Muscle layer of colon (tissue), 2 donors: ENCODE data around the gene SC5D.

Source experiments
- H3K27ac ChIP-seq: one replicate; pipeline ENCODE4 v1.7.0; 2013; ENCODE audit warnings: low read depth, mild to moderate bottlenecking, low read length, moderate library complexity
- H3K27me3 ChIP-seq, 2 donors: one replicate each; pipeline ENCODE4 v1.7.0; 2013; ENCODE audit warnings: low read length in 2 of 2, mild to moderate bottlenecking in 2 of 2; ENCODE audit not compliant: insufficient read depth in 2 of 2, control insufficient read depth in 1 of 2
- H3K36me3 ChIP-seq: one replicate; pipeline ENCODE4 v1.7.0; 2013; ENCODE audit warnings: mild to moderate bottlenecking, low read length; ENCODE audit not compliant: insufficient read depth
- H3K4me1 ChIP-seq: one replicate; pipeline ENCODE4 v1.7.0; 2013; ENCODE audit warnings: mild to moderate bottlenecking, low read length; ENCODE audit not compliant: insufficient read depth
- H3K4me3 ChIP-seq, 2 donors: one replicate each; pipeline ENCODE4 v1.7.0; 2013; ENCODE audit warnings: low read length in 2 of 2, low read depth in 1 of 2, mild to moderate bottlenecking in 1 of 2, moderate library complexity in 1 of 2
- H3K9ac ChIP-seq: one replicate; pipeline ENCODE4 v1.7.0; 2013; ENCODE audit warnings: low read length
- H3K9me3 ChIP-seq: one replicate; pipeline ENCODE4 v1.7.0; 2013; ENCODE audit warnings: mild to moderate bottlenecking, low read length
- donor health status: abdominal sarcoma.
- donor health status: Adenocarcinoma of cecum.

Gene SC5D

DNA sequence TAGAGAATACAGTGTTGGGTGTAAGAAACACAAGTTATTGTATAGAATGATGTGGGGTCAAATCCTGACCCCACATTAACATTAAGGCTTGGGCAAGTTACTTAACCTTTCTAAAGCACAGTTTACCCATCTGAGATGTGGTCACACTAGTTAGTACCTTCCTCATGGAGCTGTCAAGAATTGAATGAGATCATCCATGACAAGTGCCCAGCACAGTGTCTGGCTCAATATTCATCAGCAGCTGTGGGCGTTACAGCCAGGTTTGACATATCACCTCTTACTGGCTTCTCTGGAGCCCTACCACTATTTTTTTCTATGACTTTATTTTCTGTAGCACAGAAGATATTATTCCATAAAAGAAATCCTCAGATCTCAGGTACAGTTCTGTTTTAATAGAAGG, 57.2 kb downstream of the SC5D start:
- H3K9me3 ChIP-seq = no peaks in the 10 kb centered on the region
- no peaks in the 10 kb centered on the region for H3K36me3 ChIP-seq

DNA sequence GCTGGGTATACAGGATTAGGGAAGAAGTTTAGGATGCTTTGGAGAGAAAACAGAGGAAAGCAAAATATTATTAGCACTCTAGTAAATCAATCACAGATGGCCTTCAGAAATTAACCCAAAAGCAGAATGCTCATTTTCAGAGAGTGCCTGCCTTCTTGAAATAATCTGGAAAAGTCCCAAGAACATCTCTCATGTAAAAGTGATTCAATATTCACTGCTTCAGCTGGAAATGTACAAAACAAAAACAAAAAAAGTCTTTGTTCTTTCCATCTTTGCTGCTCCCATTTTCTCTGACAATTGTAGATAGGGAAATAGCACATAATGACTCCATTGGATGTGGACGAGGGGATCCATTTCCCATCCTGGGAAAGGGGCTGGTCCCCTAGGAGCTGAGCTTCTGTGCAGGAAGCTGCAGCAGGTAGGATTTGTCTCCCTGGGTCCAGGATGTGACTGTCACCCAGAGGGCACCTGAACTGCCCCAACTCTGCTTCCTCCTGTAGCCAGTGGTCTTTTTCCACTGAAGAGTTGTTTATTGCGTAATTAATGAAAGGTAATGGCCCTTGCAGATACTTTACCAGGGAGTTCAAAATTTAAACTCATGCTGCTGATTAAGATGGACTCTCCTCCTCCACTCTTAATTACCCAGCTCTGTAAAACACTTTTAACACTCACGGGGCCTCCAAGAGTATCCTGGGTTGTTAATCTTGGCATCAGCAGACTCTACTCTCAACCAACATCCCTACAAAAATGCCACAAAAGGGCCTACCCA, 57.9 kb downstream of the SC5D start:
- Histone ChIP-seq H3K9me3 (no peaks in the 10 kb centered on the region), H3K4me1 (peaks cover 25% of the 10 kb centered on the region), H3K27me3 (no peaks in the 10 kb centered on the region), H3K4me3 (no peak overlapping the region), H3K36me3 (no peaks in the 10 kb centered on the region), H3K9ac (no peak overlapping the region), H3K27ac (no peak overlapping the region)

More for the DNA sequence above, 57.2 kb downstream of the SC5D start:
- Histone ChIP-seq H3K9ac (no peak overlapping the region), H3K27me3 (no peaks in the 10 kb centered on the region), H3K4me1 (peaks cover 25% of the 10 kb centered on the region), H3K27ac (no peak overlapping the region), H3K4me3 (no peak overlapping the region)

DNA sequence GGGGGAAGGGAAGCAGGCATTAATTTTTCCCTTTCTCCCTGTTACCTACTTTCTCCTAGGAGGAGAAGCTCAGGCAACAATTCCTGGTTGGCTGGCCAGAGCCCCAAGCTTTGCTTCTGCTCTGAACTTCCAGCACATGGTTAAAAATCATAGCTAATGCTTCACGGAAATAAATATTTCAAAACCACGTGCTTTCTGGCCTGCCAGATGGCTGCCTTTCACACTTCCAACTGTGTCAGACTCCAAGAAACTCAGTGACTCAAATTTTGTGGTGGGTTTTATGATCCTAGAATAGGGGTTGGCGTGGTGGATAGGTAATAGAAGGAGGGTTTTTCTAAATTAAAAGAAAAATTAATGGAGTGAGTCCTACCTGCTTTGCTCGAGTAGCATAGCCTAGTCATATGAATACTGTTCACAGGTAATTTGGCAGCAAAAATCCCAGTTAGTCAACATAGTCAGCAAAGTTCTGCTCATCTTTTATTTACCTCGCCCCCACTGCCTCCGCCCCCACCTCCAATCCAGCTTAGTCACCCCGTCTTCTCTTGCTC, 58.6 kb downstream of the SC5D start:
- no peak overlapping the region for H3K9ac ChIP-seq
- no peaks in the 10 kb centered on the region for H3K36me3 ChIP-seq
- peaks cover 25% of the 10 kb centered on the region for H3K4me1 ChIP-seq
- no peak overlapping the region for H3K4me3 ChIP-seq
- H3K9me3 ChIP-seq = no peaks in the 10 kb centered on the region
- H3K27me3 ChIP-seq = no peaks in the 10 kb centered on the region
- H3K27ac ChIP-seq = no peak overlapping the region

DNA sequence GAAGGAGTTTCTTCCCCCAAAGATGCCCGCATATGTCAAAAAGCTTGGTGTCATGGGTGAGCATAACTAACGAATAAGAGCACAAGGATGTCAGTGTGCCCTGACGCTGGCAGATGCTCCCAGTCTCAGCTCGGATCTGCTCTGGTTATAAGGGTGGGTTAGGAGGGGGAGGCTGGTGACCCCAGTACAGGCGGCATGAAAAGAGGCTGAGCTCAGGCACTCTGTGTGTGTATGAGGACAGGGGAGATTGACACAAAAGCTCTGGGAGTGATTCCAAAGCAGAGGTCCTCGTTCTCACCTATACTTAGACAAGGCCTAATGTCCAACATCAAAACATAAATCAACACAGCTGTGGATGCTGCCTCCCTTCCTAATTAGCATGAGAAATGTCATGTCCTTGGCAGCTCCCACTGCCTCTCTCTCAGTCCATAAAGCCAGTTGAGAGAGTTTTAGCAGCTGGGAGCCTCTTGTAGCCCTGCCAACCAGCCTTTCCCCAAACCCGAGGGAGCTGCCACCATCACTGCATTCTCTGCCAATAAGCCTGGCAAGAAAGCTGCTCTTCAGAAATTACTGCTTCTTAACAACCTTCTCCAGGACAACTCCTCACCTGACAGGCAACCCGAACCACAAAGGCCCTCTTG, 59.8 kb downstream of the SC5D start:
- Histone ChIP-seq H3K9ac (no peak overlapping the region), H3K9me3 (no peaks in the 10 kb centered on the region), H3K27me3 (no peaks in the 10 kb centered on the region), H3K36me3 (no peaks in the 10 kb centered on the region), H3K4me1 (peaks cover 25% of the 10 kb centered on the region), H3K27ac (no peak overlapping the region), H3K4me3 (no peak overlapping the region)

DNA sequence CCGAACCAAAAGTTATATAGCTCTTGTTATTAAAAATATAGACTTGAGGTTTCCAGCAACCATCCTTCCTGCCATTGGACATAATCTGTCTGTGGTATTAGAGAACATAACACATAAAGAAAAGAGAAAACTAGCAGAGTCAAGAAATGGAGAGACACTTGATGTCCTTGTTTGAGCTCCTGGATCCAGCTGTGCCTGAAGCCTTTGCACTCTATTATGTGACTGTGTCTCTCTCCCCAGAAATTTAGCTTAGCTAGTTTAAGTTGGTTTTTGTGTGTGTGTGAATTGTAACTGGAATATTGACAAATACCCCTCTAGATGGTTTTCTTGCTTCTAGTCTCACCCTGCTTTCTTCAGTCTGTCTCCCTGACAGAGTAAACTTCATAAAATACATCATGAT, 61.6 kb downstream of the SC5D start:
- Histone ChIP-seq H3K9ac (no peak overlapping the region), H3K4me1 (peaks cover 25% of the 10 kb centered on the region), H3K27ac (no peak overlapping the region), H3K36me3 (no peaks in the 10 kb centered on the region), H3K4me3 (no peak overlapping the region), H3K27me3 (no peaks in the 10 kb centered on the region), H3K9me3 (no peaks in the 10 kb centered on the region)

DNA sequence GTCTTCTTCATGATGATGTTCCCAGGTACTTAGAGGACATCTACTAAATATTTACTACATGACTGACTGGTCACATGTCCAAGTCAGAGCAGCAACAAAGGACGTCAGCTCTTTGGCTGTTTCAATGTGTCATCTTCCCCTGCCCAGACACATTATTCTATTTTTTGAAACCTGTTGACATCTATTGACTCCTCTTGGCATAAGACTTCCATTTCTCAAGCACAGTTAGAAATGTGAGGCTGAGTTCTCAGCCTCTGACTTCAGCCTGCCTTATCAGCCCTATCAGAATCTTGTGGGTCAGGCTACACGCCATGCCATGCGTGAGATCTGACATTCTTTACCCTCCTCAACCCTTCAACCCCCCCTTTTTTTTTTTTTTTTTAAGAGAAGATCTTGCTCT, 63.8 kb downstream of the SC5D start:
- no peaks in the 10 kb centered on the region for H3K36me3 ChIP-seq
- no peaks in the 10 kb centered on the region for H3K27me3 ChIP-seq
- no peak overlapping the region for H3K9ac ChIP-seq
- H3K9me3 ChIP-seq = no peaks in the 10 kb centered on the region
- H3K4me1 ChIP-seq = peaks cover 10% of the 10 kb centered on the region
- H3K4me3 ChIP-seq = no peak overlapping the region
- H3K27ac ChIP-seq = no peak overlapping the region
